ENCODE data around the gene CGNL1.

- no peak for TF ChIP-seq CTCF (tag by site-specific recombination; IDR thresholded peaks at IDR 0.05)
- no peak for TF ChIP-seq OSR2 (tag by site-specific recombination; IDR thresholded peaks at IDR 0.05)
- TF ChIP-seq ZNF148 (tag by site-specific recombination; IDR thresholded peaks at IDR 0.05; ENCODE audit: borderline replicate concordance): no peak
- no peak for TF ChIP-seq ATF2 (tag by site-specific recombination; IDR thresholded peaks at IDR 0.05; ENCODE audit: low read depth)
- TF ChIP-seq MYNN (tag by site-specific recombination; IDR thresholded peaks at IDR 0.05; ENCODE audit: borderline replicate concordance): no peak
- no peak for TF ChIP-seq ZNF248 (tag by site-specific recombination; IDR thresholded peaks at IDR 0.05)
- TF ChIP-seq ZBTB7A (tag by site-specific recombination; IDR thresholded peaks at IDR 0.05; ENCODE audit: low read depth): no peak
- TF ChIP-seq ZNF138 (tag by site-specific recombination; IDR thresholded peaks at IDR 0.05; ENCODE audit: borderline replicate concordance): no peak
- TF ChIP-seq ZNF433 (tag by site-specific recombination; IDR thresholded peaks at IDR 0.05; ENCODE audit: low read depth): no peak
- TF ChIP-seq ZSCAN16 (tag by site-specific recombination; IDR thresholded peaks at IDR 0.05): no peak
- TF ChIP-seq ZNF335 (tag by site-specific recombination; conservative IDR thresholded peaks at IDR 0.05): no peak
Measured at GRCh38 chr15:57599296-57599810, 223.0 kb downstream of the CGNL1 start.
